Mucosa of stomach (tissue), 1 donor: Measurements from ENCODE around the gene BRCC3.
A peak's percentile ranks its signal among the peaks of the same experiment; 100 is the strongest.

ENCODE experiments used
- H3K27me3 ChIP-seq: one replicate; pipeline ENCODE4 v1.7.0; 2013; ENCODE audit warnings: mild to moderate bottlenecking, low read length; ENCODE audit not compliant: control insufficient read depth, insufficient read depth
- H3K36me3 ChIP-seq: one replicate; pipeline ENCODE4 v1.7.0; 2013; ENCODE audit warnings: low read length; ENCODE audit not compliant: control insufficient read depth, insufficient read depth
- H3K4me1 ChIP-seq: one replicate; pipeline ENCODE4 v1.7.0; 2013; ENCODE audit warnings: mild to moderate bottlenecking, low read length; ENCODE audit not compliant: control insufficient read depth, insufficient read depth
- H3K4me3 ChIP-seq: one replicate; pipeline ENCODE4 v1.7.0; 2013; ENCODE audit warnings: low read length
- H3K9ac ChIP-seq: one replicate; pipeline ENCODE4 v1.7.0; 2013; ENCODE audit warnings: mild to moderate bottlenecking, low read length, moderate library complexity
- H3K9me3 ChIP-seq: one replicate; pipeline ENCODE4 v1.7.0; 2013; ENCODE audit warnings: mild to moderate bottlenecking, low read length, moderate library complexity; ENCODE audit not compliant: control insufficient read depth
- donor health status: Pancreatic carcinoma.

BRCC3 gene

DNA sequence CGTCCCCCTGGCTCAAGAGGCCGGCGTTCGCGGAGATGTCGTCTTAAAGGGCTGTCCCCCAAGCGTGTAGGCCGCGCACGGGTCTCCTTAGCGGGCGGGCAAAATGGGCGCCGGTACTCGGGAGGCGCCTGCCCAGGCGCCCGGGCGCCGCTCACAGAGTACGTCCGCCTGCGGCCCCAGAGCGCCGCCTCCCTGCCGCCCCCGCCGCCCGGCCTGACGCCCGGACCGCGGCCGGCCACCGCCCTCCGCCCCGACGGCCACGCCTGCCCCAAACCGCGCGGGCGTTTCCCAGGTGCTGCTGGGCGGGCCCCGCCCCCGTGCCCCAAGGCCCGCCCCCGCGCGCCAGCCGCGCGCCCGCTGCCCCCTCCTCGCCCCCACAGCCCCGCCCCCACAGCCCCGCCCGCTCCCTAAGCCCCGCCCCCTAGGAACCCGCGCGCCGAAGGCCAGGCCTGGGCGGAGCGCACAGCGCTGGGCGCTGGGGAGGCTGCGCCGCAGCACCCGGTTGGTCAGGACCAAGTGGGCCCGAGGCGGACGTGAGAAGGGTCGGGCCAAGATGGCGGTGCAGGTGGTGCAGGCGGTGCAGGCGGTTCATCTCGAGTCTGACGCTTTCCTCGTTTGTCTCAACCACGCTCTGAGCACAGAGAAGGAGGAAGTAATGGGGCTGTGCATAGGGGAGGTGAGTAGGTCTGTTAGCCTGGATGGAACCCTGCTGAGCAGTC lies at the start of gene BRCC3, which contains the start of the genes CMC4 and MTCP1:
Gene BRCC3, plus strand, starts transcription at position 534 of the 719 bp plus-strand sequence. Its CDS starts 20 bp downstream, at position 554.
Gene CMC4, minus strand, starts transcription at position 162 of the 719 bp plus-strand sequence. CDS start 7,113 bp downstream, outside the sequence.
Gene MTCP1, minus strand, starts transcription at position 162 of the 719 bp plus-strand sequence. CDS start 5,126 bp downstream, outside the sequence.
- Histone ChIP-seq H3K4me3 (peak within 1 kb of the TSS; percentile 71), H3K9ac (peak within 1 kb of the TSS; percentile 80), H3K27me3 (no peaks in the 10 kb centered on the region), H3K9me3 (no peaks in the 10 kb centered on the region), H3K4me1 (no peaks in the 10 kb centered on the region), H3K36me3 (no peaks in the 10 kb centered on the region)

- Histone ChIP-seq H3K4me3 (no peak within 1 kb of the TSS), H3K4me1 (no peaks in the 10 kb centered on the region), H3K9ac (no peak within 1 kb of the TSS), H3K36me3 (no peaks in the 10 kb centered on the region), H3K27me3 (no peaks in the 10 kb centered on the region), H3K9me3 (no peaks in the 10 kb centered on the region)
Observed at GRCh38 chrX:155022585-155022984, 48.7 kb upstream of the BRCC3 start, which contains the start of gene F8. Gene F8, minus strand, starts transcription at chrX:155022723. Its CDS starts 171 bp downstream, at chrX:155022552.

- H3K27me3 ChIP-seq, result no peaks in the 10 kb centered on the region
- no peaks in the 10 kb centered on the region for H3K36me3 ChIP-seq
- no peaks in the 10 kb centered on the region for H3K9me3 ChIP-seq
- no peak overlapping the region for H3K9ac ChIP-seq
- H3K4me1 ChIP-seq, result peaks cover 6% of the 10 kb centered on the region
- H3K4me3 ChIP-seq, result no peak overlapping the region
Observed at GRCh38 chrX:155023907-155024833, 47.1 kb upstream of the BRCC3 start.

- H3K9me3 ChIP-seq, result no peaks in the 10 kb centered on the region
- H3K9ac ChIP-seq, result peak overlapping the region; percentile 65
- H3K36me3 ChIP-seq, result no peaks in the 10 kb centered on the region
- H3K27me3 ChIP-seq, result no peaks in the 10 kb centered on the region
- no peak overlapping the region for H3K4me3 ChIP-seq
- H3K4me1 ChIP-seq, result peaks cover 6% of the 10 kb centered on the region
Observed at GRCh38 chrX:155026420-155026726, 44.9 kb upstream of the BRCC3 start.

- Histone ChIP-seq H3K4me1 (peaks cover 6% of the 10 kb centered on the region), H3K9ac (peak within 1 kb of the TSS; percentile 92), H3K36me3 (no peaks in the 10 kb centered on the region), H3K4me3 (peak within 1 kb of the TSS; percentile 89), H3K27me3 (no peaks in the 10 kb centered on the region), H3K9me3 (no peaks in the 10 kb centered on the region)
Observed at GRCh38 chrX:155026727-155027508, 44.4 kb upstream of the BRCC3 start, which contains the start of gene FUNDC2. Gene FUNDC2, plus strand, starts transcription at chrX:155026844. Its CDS starts 95 bp downstream, at chrX:155026939.

GRCh38 chrX:155027509-155028066 lies 43.7 kb upstream of the BRCC3 start:
- no peaks in the 10 kb centered on the region for H3K36me3 ChIP-seq
- H3K9ac ChIP-seq, result peak overlapping the region; percentile 92
- no peaks in the 10 kb centered on the region for H3K9me3 ChIP-seq

GRCh38 chrX:155028129-155028528 lies 43.2 kb upstream of the BRCC3 start:
- Histone ChIP-seq H3K27me3 (no peaks in the 10 kb centered on the region), H3K9ac (no peak overlapping the region), H3K4me1 (peaks cover 6% of the 10 kb centered on the region), H3K9me3 (no peaks in the 10 kb centered on the region), H3K36me3 (no peaks in the 10 kb centered on the region), H3K4me3 (no peak overlapping the region)

More at GRCh38 chrX:155027509-155028066, 43.7 kb upstream of the BRCC3 start:
- H3K4me3 ChIP-seq, result peak overlapping the region; percentile 89
- peaks cover 6% of the 10 kb centered on the region for H3K4me1 ChIP-seq
- H3K27me3 ChIP-seq, result no peaks in the 10 kb centered on the region

DNA sequence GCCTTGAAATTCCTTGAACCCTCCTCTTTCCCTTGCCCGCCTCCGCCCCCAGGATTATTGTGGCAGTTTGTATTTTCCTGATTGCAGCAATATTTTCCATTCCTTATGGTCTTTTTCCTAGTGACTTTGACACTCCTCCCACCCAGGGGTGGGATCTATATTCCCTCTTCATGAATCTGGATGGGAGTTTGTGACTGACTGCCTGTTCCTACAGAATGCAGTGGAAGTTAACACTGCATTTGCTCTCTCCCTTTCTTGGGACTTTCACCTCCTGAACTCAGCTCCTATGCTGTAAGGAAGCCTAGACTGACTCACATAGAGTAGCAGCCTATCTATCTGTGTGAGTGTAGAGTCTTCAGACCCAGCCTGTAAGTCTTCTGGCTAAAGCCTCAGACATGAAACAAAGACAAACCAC lies 42.4 kb upstream of the BRCC3 start:
- no peaks in the 10 kb centered on the region for H3K27me3 ChIP-seq
- H3K9ac ChIP-seq, result no peak overlapping the region
- H3K36me3 ChIP-seq, result no peaks in the 10 kb centered on the region
- peaks cover 6% of the 10 kb centered on the region for H3K4me1 ChIP-seq
- no peak overlapping the region for H3K4me3 ChIP-seq
- H3K9me3 ChIP-seq, result no peaks in the 10 kb centered on the region

- Histone ChIP-seq H3K36me3 (no peaks in the 10 kb centered on the region), H3K4me1 (peaks cover 6% of the 10 kb centered on the region), H3K9ac (no peak overlapping the region), H3K4me3 (no peak overlapping the region), H3K9me3 (no peaks in the 10 kb centered on the region), H3K27me3 (no peaks in the 10 kb centered on the region)
Observed at GRCh38 chrX:155031657-155032056, 39.7 kb upstream of the BRCC3 start.

- Histone ChIP-seq H3K9me3 (no peaks in the 10 kb centered on the region), H3K4me3 (no peak overlapping the region), H3K27me3 (no peaks in the 10 kb centered on the region), H3K4me1 (no peaks in the 10 kb centered on the region), H3K36me3 (no peaks in the 10 kb centered on the region), H3K9ac (no peak overlapping the region)
Observed at GRCh38 chrX:155035688-155036087, 35.6 kb upstream of the BRCC3 start.

- Histone ChIP-seq H3K4me3 (no peak overlapping the region), H3K36me3 (no peaks in the 10 kb centered on the region), H3K27me3 (no peaks in the 10 kb centered on the region), H3K4me1 (no peaks in the 10 kb centered on the region), H3K9me3 (no peaks in the 10 kb centered on the region), H3K9ac (no peak overlapping the region)
Observed at GRCh38 chrX:155046129-155046810, 25.0 kb upstream of the BRCC3 start.
